HUES64 (cell line): ENCODE measurements around the gene BTNL9.
A peak's percentile ranks its signal among the peaks of the same experiment; 100 is the strongest.
"Not testable (repeated sequence)": the region's sequence is repeated elsewhere in the genome, so short reads cannot be mapped to it uniquely, and the experiment has no call there.

ENCODE experiments used
- H3K27ac ChIP-seq: 2 replicates; pipeline ENCODE4 v1.7.0; 2013; ENCODE audit warnings: low read depth, low read length, inconsistent platforms
- H3K27me3 ChIP-seq: 2 replicates; pipeline ENCODE4 v1.6.1; 2013; ENCODE audit warnings: mild to moderate bottlenecking, low read length; ENCODE audit not compliant: insufficient read depth
- H3K36me3 ChIP-seq: 2 replicates; pipeline ENCODE4 v1.6.1; 2013; ENCODE audit warnings: mild to moderate bottlenecking, low read length; ENCODE audit not compliant: insufficient read depth
- H3K4me1 ChIP-seq: 2 replicates; pipeline ENCODE4 v1.6.1; 2013; ENCODE audit warnings: mild to moderate bottlenecking, low read length, moderate library complexity; ENCODE audit not compliant: insufficient read depth
- H3K4me3 ChIP-seq: 2 replicates; pipeline ENCODE4 v1.5.1; 2013; ENCODE audit warnings: mild to moderate bottlenecking, low read length, moderate library complexity
- H3K9ac ChIP-seq: 2 replicates; pipeline ENCODE4 v1.6.1; 2013; ENCODE audit warnings: mild to moderate bottlenecking, low read depth, low read length
- H3K9me3 ChIP-seq: 2 replicates; pipeline ENCODE4 v1.6.1; 2013; ENCODE audit warnings: low read depth, low read length; ENCODE audit not compliant: insufficient read depth
- WGBS: fragments of 150-250, 120-280 bp; methylation state at CpG from one replicate; pipeline ENCODE4 v1.1.7; 2013; ENCODE audit warnings: missing lambda C conversion rate; 5-methylcytosine and 5-hydroxymethylcytosine counted together

The BTNL9 gene

DNA sequence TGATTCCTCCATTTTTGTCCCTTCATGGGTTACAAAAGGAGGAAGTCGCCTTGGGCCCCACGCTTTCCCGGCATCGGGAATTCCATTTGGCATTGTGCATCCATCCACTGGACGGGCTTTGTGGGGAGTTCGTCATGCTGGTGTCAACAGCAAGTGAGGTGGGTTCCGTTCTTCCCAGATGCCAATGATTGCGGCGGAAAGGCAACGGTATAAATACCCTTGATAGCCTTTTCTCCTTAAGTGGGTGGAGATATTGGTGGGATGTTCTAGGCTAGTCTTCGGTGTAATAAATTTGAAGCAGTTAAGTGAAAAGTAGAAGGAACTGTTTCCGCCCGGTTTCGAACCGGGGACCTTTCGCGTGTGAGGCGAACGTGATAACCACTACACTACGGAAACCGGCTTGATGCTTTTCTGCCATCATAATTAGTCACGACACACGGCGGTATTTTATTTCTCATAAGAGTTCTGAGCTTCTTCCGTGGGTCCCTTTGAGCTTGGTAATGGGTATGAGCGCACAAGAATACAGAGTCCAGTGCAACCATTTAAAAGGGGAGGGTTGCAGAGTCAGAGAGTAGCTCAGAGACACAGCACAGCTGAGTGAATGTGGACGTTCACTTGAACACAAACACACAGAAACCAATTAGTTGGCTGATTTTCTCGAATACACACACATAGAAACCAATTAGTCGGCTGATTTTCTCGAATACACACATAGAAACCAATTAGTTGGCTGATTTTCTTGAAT is 62.0 kb downstream of the BTNL9 start:
- not testable (repeated sequence) for H3K9ac ChIP-seq, H3K4me3 ChIP-seq, H3K4me1 ChIP-seq, H3K36me3 ChIP-seq, H3K9me3 ChIP-seq, H3K27ac ChIP-seq
- no CpG with 5 or more reads among the region's 30 CpGs for WGBS
- peaks cover 39% of the 10 kb centered on the region for H3K27me3 ChIP-seq

GRCh38 chr5:181104259-181104568 is 64.1 kb downstream of the BTNL9 start:
- H3K27me3 ChIP-seq, result peaks cover 32% of the 10 kb centered on the region
- not testable (repeated sequence) for H3K36me3 ChIP-seq, H3K4me1 ChIP-seq, H3K9ac ChIP-seq, H3K27ac ChIP-seq, H3K9me3 ChIP-seq
- WGBS, result 84% methylated on average over 5 of the region's 5 CpGs
- H3K4me3 ChIP-seq, result peak overlapping the region; percentile 37

- H3K27ac ChIP-seq, H3K36me3 ChIP-seq, H3K4me1 ChIP-seq, H3K9me3 ChIP-seq, H3K9ac ChIP-seq: not testable (repeated sequence)
- WGBS, result 62% methylated on average over 11 of the region's 20 CpGs
- H3K27me3 ChIP-seq, result peaks cover 26% of the 10 kb centered on the region
- H3K4me3 ChIP-seq, result peak overlapping the region; percentile 37; the same call in 1 of the 2 replicates
These were observed 64.7 kb downstream of the BTNL9 start for GRCh38 chr5:181104606-181105390.

- 67% methylated on average over 6 of the region's 7 CpGs for WGBS
- no peaks in the 10 kb centered on the region for H3K36me3 ChIP-seq
- 0 out of 2 replicates have a peak, but pooled peaks cover 5% of the 10 kb centered on the region for H3K9me3 ChIP-seq
- H3K4me3 ChIP-seq, result 0 out of 2 replicates have a peak overlapping the region, but pooled peaks have one; percentile 26
- no peak overlapping the region for H3K27ac ChIP-seq
- no peak overlapping the region for H3K9ac ChIP-seq
- H3K27me3 ChIP-seq, result peaks cover 19% of the 10 kb centered on the region
- H3K4me1 ChIP-seq, result no peaks in the 10 kb centered on the region
These were observed 65.4 kb downstream of the BTNL9 start for GRCh38 chr5:181105391-181106025.

GRCh38 chr5:181107699-181108098 is 67.6 kb downstream of the BTNL9 start:
- Histone ChIP-seq H3K27ac (no peak overlapping the region), H3K4me1 (no peaks in the 10 kb centered on the region), H3K4me3 (no peak overlapping the region), H3K9me3 (0 out of 2 replicates have a peak, but pooled peaks cover 12% of the 10 kb centered on the region), H3K9ac (no peak overlapping the region), H3K36me3 (no peaks in the 10 kb centered on the region), H3K27me3 (peaks cover 18% of the 10 kb centered on the region)
- WGBS, result 81% methylated on average over 9 of the region's 9 CpGs

DNA sequence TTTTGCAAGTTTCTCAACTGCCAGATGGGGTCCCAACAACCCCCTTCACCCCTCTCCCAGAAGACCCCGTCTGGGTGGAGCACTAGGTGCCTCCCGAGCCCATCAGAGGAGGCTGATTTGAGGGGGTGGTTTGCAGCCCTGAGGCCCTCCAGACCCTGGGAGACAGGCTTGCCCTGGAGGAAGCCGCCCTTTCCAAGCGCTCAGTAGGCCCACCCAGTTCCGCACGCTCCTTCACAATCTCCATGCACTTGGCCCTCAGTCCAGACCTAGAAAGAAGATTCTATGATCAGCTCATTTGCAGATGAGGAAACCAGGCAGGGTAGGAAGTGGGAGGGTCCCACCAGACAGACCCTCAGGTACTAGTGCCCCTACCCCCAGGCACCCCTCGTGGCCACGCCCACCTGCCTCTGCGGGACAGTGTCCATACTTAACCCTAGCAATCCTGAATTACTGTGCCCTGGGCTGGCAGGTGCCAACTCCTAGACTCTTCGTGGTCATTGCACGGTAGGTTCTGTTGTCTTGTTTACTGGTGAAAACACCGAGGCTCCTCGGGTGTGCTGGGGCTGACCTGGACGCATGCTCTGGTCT is 68.6 kb downstream of the BTNL9 start:
- H3K9ac ChIP-seq, result no peak overlapping the region
- H3K4me3 ChIP-seq, result no peak overlapping the region
- H3K36me3 ChIP-seq, result no peaks in the 10 kb centered on the region
- 0 out of 2 replicates have a peak, but pooled peaks cover 12% of the 10 kb centered on the region for H3K9me3 ChIP-seq
- no peaks in the 10 kb centered on the region for H3K4me1 ChIP-seq
- no peak overlapping the region for H3K27ac ChIP-seq
- peaks cover 22% of the 10 kb centered on the region for H3K27me3 ChIP-seq
- WGBS, result 75% methylated on average over 14 of the region's 14 CpGs

GRCh38 chr5:181109489-181110013 is 69.5 kb downstream of the BTNL9 start:
- peaks cover 24% of the 10 kb centered on the region for H3K27me3 ChIP-seq
- H3K9ac ChIP-seq, result no peak overlapping the region
- no peaks in the 10 kb centered on the region for H3K36me3 ChIP-seq
- H3K27ac ChIP-seq, result no peak overlapping the region
- 0 out of 2 replicates have a peak, but pooled peaks cover 12% of the 10 kb centered on the region for H3K9me3 ChIP-seq
- no peak overlapping the region for H3K4me3 ChIP-seq
- H3K4me1 ChIP-seq, result no peaks in the 10 kb centered on the region
- 73% methylated on average over 11 of the region's 11 CpGs for WGBS

GRCh38 chr5:181111010-181111409 is 70.9 kb downstream of the BTNL9 start:
- 88% methylated on average over 5 of the region's 5 CpGs for WGBS
- Histone ChIP-seq H3K36me3 (no peaks in the 10 kb centered on the region), H3K4me3 (no peak overlapping the region), H3K9me3 (0 out of 2 replicates have a peak, but pooled peaks cover 12% of the 10 kb centered on the region), H3K27ac (no peak overlapping the region), H3K9ac (no peak overlapping the region), H3K4me1 (no peaks in the 10 kb centered on the region), H3K27me3 (peaks cover 27% of the 10 kb centered on the region)
